Sigmoid colon (tissue), 7 donors: ENCODE measurements around the gene NT5DC3. TPM values are rescaled to one million over a fixed set of nuclear protein-coding genes. Genes with fewer than 3 reads are reported as not detected.

Source experiments
- DNase-seq: peaks from one replicate; pipeline ENCODE4 v3.0.0-alpha.2; 2019
- H3K27ac ChIP-seq, 4 donors: fragments of 200-600 bp; sonication (generic); one replicate each; pipeline ENCODE4 v1.5.1; 2016 to 2019; ENCODE audit warnings: mild to moderate bottlenecking in 1 of 4
- H3K27me3 ChIP-seq, 3 donors: fragments of 200-600 bp; sonication (generic); one replicate each; pipeline ENCODE4 v1.5.1; 2019; ENCODE audit warnings: mild to moderate bottlenecking in 1 of 3
- H3K36me3 ChIP-seq, 4 donors: fragments of 200-600 bp; sonication (generic); one replicate each; pipeline ENCODE4 v1.5.1; 2016 to 2019
- H3K4me1 ChIP-seq, 4 donors: fragments of 200-600 bp; sonication (generic); one replicate each; pipeline ENCODE4 v1.5.1; 2017 to 2019
- H3K4me3 ChIP-seq, 4 donors: fragments of 200-600 bp; sonication (generic); one replicate each; pipeline ENCODE4 v1.5.1; 2017 to 2019; ENCODE audit warnings: mild to moderate bottlenecking in 2 of 4, moderate library complexity in 1 of 4
- H3K9me3 ChIP-seq, 4 donors: fragments of 200-600 bp in 3 of 4; sonication (generic) in 3 of 4; one replicate each; pipeline versions ENCODE4 v1.5.1 to v1.6.1; 2013 to 2019
- EP300 ChIP-seq, 4 donors: sonication (generic); formaldehyde crosslinking; IDR thresholded peaks; one replicate each; pipeline ENCODE4 v1.6.1; 2017; ENCODE audit warnings: antibody characterized with exemption in 4 of 4
- POLR2A ChIP-seq, 2 donors: fragments of 450-650 bp; IDR thresholded peaks; one replicate each; pipeline ENCODE4 v1.6.1; 2016; ENCODE audit warnings: antibody characterized with exemption in 2 of 2, mild to moderate bottlenecking in 2 of 2, moderate library complexity in 2 of 2
- POLR2AphosphoS5 ChIP-seq, 4 donors: sonication (generic); formaldehyde crosslinking; IDR thresholded peaks; one replicate each; pipeline ENCODE4 v1.6.1; 2017; ENCODE audit warnings: antibody characterized with exemption in 4 of 4
- WGBS, 2 donors: extraction: QIAGEN DNeasy Blood & Tissue Kit; methylation state at CpG; one replicate each; pipeline ENCODE4 v1.1.7; 2013; 5-methylcytosine and 5-hydroxymethylcytosine counted together
- intact Hi-C: fragments of 100-400 bp; cut with DNase I; formaldehyde crosslinking; loops from one replicate; pipeline ENCODE4 v1.15.1; 2023
- polyA plus RNA-seq, 3 donors: library from polyadenylated mRNA; stranded (reverse); fragments of 200-250 nt; gene quantifications; one replicate each; pipeline ENCODE4 v1.2.3, GENCODE V29; 2013
- total RNA-seq, 4 donors: library from RNA; depleted of rRNA; stranded (reverse); fragments of >200 nt; gene quantifications; one replicate each; pipeline ENCODE4 v1.1.0, GENCODE V29; 2016
- TF ChIP-seq, protein P1 (sequence below), 4 experiments: fragments of 450-650 bp in 3 of 4; fragments of 200-600 bp in 1 of 4; IDR thresholded peaks; one replicate each; pipeline ENCODE4 v1.5.1; 2016 to 2019; ENCODE audit warnings: antibody characterized with exemption in 4 of 4, mild to moderate bottlenecking in 3 of 4, moderate library complexity in 2 of 4
- donor health status: healthy with polysubstance abuse.
- donor health status: Bipolar disorder and iron deficiency.
- donor health status: healthy.

NT5DC3 gene
- total and polyA plus RNA-seq, 7 donors: 0.23 to 346 (median 179) TPM

DNA sequence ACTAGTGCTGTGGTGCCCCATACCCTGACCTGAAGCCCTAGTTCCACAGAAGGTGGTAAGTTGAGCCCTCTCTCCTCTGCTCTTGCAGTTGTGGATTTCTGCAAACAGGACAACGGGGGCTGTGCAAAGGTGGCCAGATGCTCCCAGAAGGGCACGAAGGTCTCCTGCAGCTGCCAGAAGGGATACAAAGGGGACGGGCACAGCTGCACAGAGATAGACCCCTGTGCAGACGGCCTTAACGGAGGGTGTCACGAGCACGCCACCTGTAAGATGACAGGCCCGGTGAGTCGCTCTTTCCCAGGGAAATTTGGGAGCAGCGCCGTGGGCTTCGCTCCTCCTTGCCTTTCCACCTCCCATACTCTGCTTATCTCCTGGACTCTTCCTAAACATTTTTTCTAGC, 92.2 kb downstream of the NT5DC3 start:
- 93 to 94% methylated on average over 12 of the region's 12 CpGs for WGBS, 2 donors
- Histone ChIP-seq H3K27ac (no peak overlapping the region), H3K36me3 (peaks cover 0 to 49% (median 9%) of the 10 kb centered on the region in 4 donors), H3K4me3 (no peak overlapping the region), H3K9me3 (no peaks in the 10 kb centered on the region), H3K27me3 (no peaks in the 10 kb centered on the region), H3K4me1 (no peaks in the 10 kb centered on the region)
- no peak for DNase-seq
- TF ChIP-seq POLR2AphosphoS5 (IDR thresholded peaks at IDR 0.05): peak in 2 of 4 donors; percentile 63 to 70
- TF ChIP-seq, protein P1, sequence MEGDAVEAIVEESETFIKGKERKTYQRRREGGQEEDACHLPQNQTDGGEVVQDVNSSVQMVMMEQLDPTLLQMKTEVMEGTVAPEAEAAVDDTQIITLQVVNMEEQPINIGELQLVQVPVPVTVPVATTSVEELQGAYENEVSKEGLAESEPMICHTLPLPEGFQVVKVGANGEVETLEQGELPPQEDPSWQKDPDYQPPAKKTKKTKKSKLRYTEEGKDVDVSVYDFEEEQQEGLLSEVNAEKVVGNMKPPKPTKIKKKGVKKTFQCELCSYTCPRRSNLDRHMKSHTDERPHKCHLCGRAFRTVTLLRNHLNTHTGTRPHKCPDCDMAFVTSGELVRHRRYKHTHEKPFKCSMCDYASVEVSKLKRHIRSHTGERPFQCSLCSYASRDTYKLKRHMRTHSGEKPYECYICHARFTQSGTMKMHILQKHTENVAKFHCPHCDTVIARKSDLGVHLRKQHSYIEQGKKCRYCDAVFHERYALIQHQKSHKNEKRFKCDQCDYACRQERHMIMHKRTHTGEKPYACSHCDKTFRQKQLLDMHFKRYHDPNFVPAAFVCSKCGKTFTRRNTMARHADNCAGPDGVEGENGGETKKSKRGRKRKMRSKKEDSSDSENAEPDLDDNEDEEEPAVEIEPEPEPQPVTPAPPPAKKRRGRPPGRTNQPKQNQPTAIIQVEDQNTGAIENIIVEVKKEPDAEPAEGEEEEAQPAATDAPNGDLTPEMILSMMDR (IDR thresholded peaks at IDR 0.05): no peak
- intact Hi-C loops: no loop called here

DNA sequence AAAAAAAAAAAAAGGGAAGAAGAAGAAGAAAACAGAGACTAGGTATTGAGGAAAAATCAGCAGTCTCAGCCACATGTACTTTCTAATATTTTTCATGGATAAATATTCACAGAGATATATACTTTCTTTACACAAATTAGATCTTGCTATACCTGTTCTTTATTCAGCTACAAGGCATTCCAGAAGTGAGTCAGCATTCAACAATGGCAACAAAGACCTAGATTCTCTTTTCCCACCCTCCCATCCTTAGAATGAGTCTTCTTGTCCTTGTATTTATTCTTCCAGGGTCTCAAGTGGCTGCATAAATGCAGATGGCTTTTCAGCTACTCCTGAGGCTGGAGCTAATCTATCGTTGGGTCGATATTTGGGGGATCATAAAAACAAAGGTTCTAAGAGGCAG, 93.0 kb downstream of the NT5DC3 start:
- 91 to 96% methylated on average over 2 of the region's 2 CpGs for WGBS, 2 donors
- Histone ChIP-seq H3K4me1 (no peaks in the 10 kb centered on the region), H3K27me3 (no peaks in the 10 kb centered on the region), H3K9me3 (no peaks in the 10 kb centered on the region), H3K27ac (no peak overlapping the region), H3K4me3 (no peak overlapping the region), H3K36me3 (peaks cover 0 to 40% (median 6%) of the 10 kb centered on the region in 4 donors)
- intact Hi-C loops: no loop called here
- TF ChIP-seq, protein P1 (IDR thresholded peaks at IDR 0.05): no peak
- peak in 2 of 4 donors; percentile 45 to 57 for TF ChIP-seq POLR2AphosphoS5 (IDR thresholded peaks at IDR 0.05)
- no peak for DNase-seq

DNA sequence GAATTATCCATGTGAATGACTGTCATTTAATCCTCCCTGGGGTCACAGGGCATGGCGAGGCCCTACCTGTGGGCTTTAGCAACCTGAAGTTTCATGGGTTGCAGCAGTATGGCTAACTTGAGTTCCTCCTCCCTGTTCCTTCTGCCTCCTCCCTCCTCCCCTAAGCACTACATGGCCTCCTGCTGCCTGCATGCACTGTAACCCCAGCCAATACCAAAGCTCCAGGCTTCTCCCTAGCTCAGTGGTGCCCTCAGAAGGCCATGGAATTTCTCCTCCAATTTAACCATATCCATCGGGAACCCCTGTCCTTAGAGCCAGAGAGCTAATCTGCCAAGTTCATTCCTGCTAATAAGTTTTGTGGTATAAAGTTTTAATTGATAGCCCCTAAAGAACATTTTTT, 95.1 kb downstream of the NT5DC3 start:
- H3K27me3 ChIP-seq: no peaks in the 10 kb centered on the region
- no peak overlapping the region for H3K27ac ChIP-seq
- intact Hi-C loops: no loop called here
- no peak for TF ChIP-seq POLR2A (IDR thresholded peaks at IDR 0.05)
- TF ChIP-seq POLR2AphosphoS5 (IDR thresholded peaks at IDR 0.05): peak in 2 of 4 donors; percentile 13 to 39
- no peak overlapping the region for H3K4me3 ChIP-seq
- DNase-seq: no peak
- H3K4me1 ChIP-seq: no peaks in the 10 kb centered on the region
- peaks cover 0 to 34% (median 6%) of the 10 kb centered on the region in 4 donors for H3K36me3 ChIP-seq
- H3K9me3 ChIP-seq: no peaks in the 10 kb centered on the region
- WGBS, 2 donors: 86 to 89% methylated on average over 2 of the region's 2 CpGs

DNA sequence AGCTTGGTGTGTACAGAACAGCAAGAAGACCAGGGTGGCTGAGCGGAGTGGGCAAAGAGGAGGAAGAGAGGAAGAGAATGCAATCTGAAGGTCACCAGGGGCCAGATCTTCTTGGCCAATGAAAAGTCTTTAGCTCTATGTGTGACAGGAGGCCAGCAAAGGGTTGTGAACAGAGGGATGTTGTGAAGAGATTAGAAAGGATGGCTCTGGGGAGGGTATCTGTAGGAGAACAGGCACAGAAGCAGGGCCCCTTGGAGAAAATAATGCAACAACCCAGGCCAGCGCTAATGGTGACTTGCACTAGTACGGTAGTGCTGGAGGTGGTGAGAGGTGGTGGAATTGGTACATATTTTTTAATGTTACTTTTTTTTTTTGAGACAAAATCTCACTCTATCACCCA, 97.2 kb downstream of the NT5DC3 start:
- Histone ChIP-seq H3K9me3 (no peaks in the 10 kb centered on the region), H3K27ac (no peak overlapping the region), H3K27me3 (no peaks in the 10 kb centered on the region), H3K4me1 (no peaks in the 10 kb centered on the region), H3K4me3 (no peak overlapping the region), H3K36me3 (peaks cover 0 to 32% (median 6%) of the 10 kb centered on the region in 4 donors)
- TF ChIP-seq EP300 (IDR thresholded peaks at IDR 0.05) (no peak), POLR2AphosphoS5 (IDR thresholded peaks at IDR 0.05) (peak in 1 of 4 donors; percentile 19), POLR2A (IDR thresholded peaks at IDR 0.05) (no peak)
- TF ChIP-seq, protein P1 (IDR thresholded peaks at IDR 0.05): no peak
- 95 to 97% methylated on average over 3 of the region's 3 CpGs for WGBS, 2 donors
- no peak for DNase-seq
- intact Hi-C loops: no loop called here

DNA sequence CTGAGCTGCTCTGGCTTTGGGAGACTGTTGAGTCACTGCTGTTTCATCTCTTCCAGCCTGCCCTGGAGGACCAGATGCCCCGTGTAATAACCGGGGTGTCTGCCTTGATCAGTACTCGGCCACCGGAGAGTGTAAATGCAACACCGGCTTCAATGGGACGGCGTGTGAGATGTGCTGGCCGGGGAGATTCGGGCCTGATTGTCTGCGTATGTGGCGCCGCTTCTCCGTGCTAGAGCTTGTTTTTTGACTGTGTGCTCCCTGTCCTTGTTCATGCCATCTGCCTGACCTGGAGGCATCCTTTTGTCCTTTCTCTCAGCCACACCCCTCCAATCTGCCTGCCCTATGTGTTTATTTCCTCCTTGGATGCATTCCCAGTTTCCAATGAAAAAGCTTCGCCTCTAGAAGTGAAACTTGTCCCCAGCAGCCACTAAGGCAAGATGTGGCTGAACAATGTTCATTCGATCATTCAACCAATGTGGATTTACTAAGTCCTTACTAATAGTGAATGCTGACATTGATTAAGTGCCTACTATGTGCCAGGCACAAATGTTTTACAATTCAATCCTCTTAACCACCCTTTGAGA, 98.6 kb downstream of the NT5DC3 start:
- peak in 2 of 4 donors; percentile 41 for TF ChIP-seq POLR2AphosphoS5 (IDR thresholded peaks at IDR 0.05)
- no peak for TF ChIP-seq EP300 (IDR thresholded peaks at IDR 0.05)
- Histone ChIP-seq H3K4me3 (no peak overlapping the region), H3K9me3 (no peaks in the 10 kb centered on the region), H3K4me1 (no peaks in the 10 kb centered on the region), H3K27ac (peak overlapping the region in 2 of 4 donors; percentile 15 to 29), H3K27me3 (no peaks in the 10 kb centered on the region), H3K36me3 (peaks cover 0 to 30% (median 6%) of the 10 kb centered on the region in 4 donors)
- no peak for DNase-seq
- WGBS, 2 donors: 18 to 72% methylated on average over 15 of the region's 15 CpGs
- intact Hi-C loops: no loop called here

DNA sequence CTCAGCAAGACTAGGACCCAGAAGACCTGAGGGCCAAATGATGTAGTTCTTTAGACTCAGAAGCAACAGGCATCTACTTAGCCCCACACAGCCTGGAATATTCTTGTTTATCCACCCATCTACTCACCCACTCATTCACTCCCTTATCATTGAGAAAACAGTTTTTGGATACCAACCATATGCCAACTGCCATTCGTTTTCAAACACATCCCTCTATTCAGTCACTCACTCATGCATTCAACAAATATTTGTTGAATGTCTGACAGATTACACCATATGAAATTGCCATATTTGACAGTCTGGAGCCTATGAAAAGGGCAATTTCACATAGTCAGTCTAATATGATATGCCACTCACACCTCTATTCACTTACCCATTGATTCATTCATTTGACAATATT, 103.2 kb downstream of the NT5DC3 start:
- intact Hi-C loops: no loop called here
- TF ChIP-seq EP300 (IDR thresholded peaks at IDR 0.05) (no peak), POLR2A (IDR thresholded peaks at IDR 0.05) (no peak), POLR2AphosphoS5 (IDR thresholded peaks at IDR 0.05) (peak in 1 of 4 donors; percentile 66)
- no peak for DNase-seq
- WGBS, 2 donors: 42 to 65% methylated on average over 1 of the region's 1 CpG
- no peak overlapping the region for H3K4me3 ChIP-seq
- H3K27me3 ChIP-seq: no peaks in the 10 kb centered on the region
- no peaks in the 10 kb centered on the region for H3K4me1 ChIP-seq
- no peak overlapping the region for H3K27ac ChIP-seq
- H3K9me3 ChIP-seq: no peaks in the 10 kb centered on the region
- H3K36me3 ChIP-seq: no peaks in the 10 kb centered on the region
